Hematopoietic multipotent progenitor cell treated with erythropoietin and hydrocortisone succinate and interleukin-3 and kit ligand, for 17 days (in vitro differentiated cells): ENCODE results near the gene UBE2M.
"Not testable (repeated sequence)": the region's sequence is repeated elsewhere in the genome, so short reads cannot be mapped to it uniquely, and the experiment has no call there.

Experiments
- DNase-seq: peaks from one replicate; pipeline ENCODE4 v3.0.0-alpha.2; 2015; ENCODE audit warnings: low spot score

UBE2M gene

DNA sequence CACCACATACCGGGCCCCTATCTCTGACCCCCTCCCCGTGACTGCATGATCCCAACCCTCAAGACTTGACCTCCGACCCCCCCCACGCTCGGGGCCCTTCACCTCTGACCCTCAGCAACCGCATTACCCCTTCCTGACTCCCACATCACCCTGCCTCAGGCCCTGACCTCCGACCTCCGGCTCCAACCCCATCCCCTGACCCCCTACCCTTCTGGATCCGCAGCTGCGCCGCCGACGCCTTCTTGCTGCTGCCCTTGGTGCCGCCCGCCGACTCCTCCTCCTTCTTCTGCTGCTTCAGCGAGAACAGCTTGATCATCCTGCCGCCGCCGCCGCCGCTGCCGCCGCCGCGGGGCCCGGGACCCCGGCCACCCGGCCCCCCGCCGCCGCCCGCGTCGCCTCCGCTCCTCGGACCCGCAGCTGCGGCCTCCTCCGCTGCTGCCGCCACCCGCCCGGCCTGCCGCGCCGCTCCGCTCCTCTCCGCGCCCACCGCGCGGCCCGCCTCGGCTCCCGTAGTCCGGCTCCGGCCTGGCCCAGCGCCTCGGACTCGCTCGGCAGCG, at the start of gene UBE2M:
TSS of gene UBE2M (minus strand) at position 546 of the 557 bp plus-strand sequence. CDS start at position 316, 230 bp downstream.
- no peak for DNase-seq

DNA sequence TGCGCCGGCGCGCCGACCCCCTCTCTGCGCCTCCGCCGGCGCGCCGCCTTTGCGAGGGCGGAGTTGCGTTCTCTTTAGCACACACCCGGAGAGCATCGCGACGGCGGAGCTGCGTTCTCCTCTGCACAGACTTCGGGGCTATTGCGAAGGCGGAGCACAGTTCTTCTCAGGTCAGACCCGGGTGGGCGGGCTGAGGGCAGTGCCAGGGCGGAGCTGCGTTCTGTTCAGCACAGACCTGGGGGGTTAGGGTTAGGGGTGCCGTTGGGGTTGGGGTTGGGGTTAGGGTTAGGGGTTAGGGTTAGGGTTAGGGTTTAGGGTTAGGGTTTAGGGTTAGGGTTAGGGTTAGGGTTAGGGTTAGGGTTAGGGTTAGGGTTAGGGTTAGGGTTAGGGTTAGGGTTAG, 48.8 kb upstream of the UBE2M start:
- DNase-seq: not testable (repeated sequence)

DNA sequence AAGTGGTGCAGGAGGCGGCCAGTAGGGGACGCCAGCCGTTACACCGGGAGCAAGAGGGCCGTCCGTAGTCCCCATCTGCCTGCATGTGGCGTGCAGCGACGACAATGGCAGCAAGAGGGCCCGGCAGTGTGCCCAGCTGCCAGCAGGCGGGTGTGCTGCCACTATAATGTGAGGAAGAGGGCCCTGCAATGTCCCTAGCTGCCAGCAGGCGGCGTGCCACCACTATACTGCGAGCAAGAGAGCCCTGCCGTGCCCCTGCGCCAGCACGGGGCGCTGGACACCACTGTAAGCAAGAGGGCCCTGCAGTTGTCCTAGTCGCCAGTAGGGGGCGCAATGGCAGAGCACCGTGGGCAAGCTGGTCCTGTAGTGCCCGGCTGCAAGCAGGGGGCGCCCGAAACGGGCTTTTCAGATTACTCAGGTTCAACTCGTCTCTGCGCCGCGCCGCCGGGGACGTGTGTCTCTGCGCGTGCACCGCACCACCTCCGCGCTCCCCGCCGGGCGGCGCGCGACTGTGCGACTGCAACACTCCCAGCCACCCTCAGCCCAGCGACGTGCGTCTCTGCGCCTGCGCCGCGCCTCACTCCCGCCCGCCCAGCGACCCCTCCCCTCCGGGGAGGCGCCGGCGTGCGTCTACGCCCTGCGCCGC, 48.0 kb upstream of the UBE2M start:
- DNase-seq: not testable (repeated sequence)

DNA sequence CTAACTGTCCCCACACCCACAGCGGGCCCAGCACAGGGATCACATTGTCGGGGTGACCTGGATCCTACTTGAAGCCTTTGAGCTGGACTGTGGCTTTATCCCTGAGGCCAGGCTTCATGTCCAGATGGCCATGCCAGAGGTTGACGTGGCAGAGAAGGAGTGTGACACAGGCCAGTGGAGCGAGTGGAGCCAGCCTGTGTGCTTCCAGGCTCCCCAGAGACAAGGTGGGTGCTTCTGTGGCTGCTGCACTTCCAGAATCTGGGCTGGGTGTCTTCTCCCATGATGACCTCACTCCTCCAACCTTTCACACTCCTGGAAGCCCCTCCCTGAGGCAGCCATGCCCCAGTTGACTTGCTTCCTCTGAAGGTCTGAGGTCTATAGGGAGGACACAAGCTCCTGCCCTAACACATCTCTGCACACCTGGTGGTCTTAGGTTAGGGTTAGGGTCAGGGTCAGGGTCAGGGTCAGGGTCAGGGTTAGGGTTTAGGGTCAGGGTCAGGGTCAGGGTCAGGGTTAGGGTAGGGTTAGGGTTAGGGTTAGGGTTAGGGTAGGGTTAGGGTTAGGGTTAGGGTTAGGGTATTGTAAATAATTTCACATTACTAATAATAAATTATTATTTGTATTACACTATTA, 27.8 kb upstream of the UBE2M start:
- DNase-seq: no peak

DNA sequence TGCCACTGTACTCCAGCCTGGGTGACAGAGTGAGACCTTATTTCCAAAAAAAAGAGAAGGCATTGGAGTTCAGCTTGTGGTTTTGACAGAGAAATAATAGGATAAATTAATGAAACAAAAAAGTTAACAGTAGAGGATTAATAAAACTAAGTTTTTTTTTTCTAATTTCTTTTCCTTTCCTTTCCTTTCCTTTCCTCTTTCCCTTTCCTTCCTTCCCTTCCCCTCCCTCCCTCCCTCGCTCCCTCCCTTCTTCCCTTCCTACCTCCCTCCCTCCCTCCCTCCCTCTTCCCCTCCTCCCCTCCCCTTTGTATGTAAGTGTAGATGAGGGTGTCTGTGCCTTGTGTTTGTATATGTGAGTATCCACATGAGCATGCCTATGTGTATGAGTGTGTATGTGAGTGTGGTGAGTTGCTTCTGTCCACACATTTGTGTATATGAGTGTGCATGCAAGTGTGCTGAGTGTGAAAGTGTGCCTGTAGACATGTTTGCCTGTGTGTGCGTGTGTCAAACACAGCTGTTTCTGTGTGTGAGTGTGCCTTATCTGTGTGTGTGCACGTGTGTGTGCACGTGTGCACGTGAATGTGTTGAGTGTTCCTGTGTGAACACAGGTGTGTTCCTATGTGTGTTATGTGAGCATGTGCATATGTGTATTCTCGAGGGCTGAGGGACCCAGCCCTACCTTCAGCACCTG, 27.2 kb upstream of the UBE2M start:
- DNase-seq: no peak

DNA sequence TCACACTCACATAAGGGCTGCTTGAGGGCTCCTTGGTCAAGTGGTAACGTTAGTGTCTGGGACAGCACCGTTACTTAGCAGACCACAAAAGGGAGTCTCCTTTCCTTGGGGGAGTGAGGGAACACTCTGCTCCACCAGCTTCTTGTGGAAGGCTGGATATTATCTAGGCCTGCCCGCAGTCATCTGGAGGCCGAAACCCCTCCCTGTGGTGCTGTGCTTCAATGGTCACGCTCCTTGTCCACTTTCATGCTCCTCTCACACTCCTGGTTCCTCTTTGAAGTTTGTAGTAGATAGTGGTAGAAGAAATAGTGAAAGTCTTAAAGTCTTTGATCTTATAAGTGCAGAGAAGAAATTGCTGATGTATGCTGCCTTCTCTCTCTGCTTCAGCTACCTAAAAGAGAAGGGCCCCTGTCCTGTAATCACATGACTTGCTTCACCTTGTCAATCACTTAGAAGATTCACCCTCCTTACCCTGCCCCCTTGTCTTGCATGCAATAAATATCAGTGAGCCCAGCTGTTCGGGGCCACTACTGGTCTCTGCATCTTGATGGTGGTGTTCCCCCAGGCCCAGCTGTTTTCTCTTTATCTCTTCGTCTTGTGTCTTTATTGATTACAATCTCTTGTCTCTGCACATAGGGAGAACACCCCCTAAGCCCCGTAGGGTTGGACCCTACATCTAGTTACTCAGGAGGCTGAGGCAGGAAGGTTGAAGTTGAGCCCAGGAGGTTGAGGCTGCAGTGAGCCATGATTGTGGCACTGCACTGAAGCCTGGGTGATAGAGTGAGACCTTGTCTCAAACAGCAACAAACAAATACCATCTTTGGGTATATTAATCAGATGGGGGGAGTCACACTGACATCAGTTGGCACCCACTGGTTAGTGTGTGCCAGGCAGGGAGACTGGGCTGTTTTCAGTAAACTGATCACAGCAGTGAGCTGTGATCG, 26.4 kb upstream of the UBE2M start:
- DNase-seq: no peak

DNA sequence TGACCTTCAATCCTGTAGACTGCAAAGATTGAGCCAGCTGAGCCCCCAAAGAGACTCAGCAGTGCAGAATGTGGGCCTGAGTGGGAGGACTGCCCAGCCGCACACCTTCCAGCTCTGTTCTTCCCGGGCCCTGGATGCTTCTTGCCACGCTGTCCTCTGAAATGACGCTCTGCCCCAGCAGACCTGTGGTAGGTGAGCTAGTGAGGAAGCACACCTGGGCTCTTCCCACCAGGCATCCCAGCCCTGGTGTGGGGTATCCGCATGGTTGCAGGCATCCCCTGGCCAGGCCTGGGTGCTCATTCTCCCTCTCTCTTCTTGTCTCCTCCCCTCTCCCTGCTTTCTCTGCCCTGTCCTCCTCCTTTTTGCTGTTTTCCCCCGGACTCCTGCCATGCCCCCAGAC, 24.6 kb upstream of the UBE2M start:
- DNase-seq: no peak

DNA sequence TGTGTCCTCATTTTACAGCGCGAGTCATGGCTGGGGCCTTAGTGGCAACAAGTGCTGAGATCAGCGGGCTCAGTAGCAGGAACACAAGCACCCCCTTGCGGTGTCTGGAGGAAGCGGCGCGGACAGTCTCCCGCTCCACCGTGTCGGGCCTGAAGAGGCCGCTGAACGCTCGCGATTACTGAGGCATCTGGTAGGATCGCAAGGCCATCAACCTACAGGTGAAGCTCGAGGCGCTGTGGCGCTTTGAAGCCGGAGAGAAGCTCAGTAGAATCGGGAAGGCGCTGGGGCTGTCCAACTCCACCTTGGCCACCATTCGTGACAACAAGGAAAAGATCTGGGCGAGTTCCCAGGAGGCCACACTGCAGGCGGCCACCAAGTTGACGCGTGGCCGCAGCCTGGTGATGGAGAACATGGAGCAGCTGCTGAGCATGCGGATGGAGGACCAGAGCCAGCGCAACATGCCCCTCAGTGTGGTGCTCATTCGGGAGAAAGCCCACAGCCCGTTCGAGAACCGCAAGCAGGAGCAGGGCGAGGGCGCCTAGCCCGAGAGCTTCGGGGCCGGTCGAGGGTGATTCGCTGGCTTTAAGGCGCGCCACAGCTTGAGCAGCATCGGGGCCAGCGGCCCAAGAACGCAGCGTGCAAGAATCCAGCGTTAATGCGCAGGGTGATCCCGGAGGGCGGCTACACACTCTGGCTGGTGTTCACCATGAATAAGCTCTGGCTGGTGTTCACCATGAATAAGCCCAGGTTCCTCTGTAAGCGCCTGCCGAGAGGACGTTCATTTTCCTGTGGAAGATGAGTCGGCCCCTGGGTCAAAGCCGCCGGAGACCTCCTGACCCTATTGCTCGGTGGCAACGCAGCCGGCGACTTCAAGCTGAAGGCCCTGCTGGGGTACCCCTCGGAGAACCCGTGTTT, 23.1 kb upstream of the UBE2M start:
- peak; percentile 90 for DNase-seq

DNA sequence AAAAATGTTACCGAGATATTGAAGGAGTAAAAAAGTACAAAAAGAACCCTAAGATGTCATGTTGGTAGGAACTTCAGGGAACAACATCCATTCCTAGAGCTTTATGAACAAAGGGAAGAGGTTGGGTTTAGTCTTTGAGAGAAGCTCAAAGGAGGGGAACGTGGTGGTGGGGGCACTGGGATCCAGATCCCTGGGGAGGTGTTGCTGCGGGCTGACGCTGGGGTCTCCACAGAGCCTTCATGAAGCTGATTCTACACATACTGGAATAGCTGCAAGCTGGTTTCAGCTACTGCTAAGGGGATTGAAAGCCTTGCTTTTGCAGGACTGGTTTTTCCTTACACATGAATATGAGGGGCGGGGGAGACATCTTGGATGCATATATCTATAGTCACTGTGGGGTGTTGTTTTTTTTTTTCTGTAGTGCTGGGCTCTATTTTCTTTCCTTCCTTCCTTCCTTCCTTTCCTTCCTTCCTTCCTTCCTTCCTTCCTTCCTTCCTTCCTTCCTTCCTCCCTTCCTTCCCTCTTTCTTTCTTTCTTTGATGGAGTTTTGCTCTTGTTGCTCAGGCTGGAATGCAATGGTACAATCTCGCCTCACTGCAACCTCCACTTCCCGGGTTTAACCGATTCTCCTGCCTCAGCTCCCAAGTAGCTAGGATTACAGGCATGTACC, 21.2 kb upstream of the UBE2M start:
- no peak for DNase-seq

DNA sequence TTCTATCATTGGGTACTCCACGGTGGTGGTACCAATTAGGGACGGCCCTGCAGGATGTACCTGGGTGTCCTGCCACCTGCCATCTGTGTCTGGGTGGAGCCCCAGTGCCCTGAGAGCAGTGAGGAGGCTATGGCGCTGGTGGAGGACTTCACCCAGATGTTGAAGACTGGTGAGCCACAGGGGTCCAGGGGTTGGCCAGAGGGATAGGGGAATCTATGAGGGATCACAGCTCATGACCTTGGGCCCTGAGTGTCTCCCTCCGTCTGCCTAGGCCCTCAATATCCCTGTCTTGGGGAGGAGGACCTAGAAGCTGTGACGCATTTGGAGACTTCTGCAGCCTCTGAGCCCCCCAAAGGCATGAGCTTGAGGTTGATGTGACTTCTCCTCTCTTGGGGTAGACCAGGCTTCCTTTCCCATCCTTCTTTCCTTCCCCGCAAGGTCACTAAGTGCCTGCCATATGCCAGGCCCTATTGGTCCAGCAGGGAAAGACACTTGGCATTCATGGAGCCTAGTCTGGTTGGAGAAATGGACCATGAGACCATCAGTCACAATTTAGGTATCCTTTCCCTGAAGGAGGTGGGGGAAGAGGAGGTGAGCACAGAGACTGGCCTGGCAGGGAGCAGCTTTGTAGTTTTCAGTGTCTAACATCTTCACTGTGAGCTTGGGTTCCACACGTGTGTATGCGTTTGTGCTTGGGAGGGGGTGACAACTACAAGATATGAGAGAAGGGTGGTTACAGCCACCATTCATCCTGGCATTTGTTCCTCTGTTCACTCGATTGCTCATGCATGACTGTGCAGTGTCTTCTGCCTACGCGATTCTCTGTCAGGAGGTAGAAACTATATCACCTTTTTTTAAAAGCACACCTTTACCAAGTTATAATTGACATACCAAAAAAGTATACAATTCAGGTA, 19.9 kb upstream of the UBE2M start:
- DNase-seq: no peak

DNA sequence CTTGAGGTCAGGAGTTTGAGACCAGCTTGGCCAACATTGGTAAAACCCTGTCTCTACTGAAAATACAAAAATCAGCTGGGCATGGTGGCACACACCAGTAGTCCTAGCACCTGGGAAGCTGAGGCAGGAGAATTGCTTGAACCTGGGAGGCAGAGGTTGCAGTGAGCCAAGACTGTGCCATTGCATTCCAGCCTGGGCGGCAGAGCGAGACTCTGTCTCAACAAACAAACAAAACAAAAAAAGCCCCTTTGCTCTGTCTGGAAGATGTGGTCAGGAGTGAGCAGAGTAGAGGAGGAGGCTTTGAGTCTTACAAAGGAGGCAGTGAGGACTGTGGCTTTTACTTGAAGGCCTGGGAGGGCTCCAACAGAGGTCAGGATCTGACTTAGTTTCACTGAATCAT, 19.2 kb upstream of the UBE2M start:
- not testable (repeated sequence) for DNase-seq

DNA sequence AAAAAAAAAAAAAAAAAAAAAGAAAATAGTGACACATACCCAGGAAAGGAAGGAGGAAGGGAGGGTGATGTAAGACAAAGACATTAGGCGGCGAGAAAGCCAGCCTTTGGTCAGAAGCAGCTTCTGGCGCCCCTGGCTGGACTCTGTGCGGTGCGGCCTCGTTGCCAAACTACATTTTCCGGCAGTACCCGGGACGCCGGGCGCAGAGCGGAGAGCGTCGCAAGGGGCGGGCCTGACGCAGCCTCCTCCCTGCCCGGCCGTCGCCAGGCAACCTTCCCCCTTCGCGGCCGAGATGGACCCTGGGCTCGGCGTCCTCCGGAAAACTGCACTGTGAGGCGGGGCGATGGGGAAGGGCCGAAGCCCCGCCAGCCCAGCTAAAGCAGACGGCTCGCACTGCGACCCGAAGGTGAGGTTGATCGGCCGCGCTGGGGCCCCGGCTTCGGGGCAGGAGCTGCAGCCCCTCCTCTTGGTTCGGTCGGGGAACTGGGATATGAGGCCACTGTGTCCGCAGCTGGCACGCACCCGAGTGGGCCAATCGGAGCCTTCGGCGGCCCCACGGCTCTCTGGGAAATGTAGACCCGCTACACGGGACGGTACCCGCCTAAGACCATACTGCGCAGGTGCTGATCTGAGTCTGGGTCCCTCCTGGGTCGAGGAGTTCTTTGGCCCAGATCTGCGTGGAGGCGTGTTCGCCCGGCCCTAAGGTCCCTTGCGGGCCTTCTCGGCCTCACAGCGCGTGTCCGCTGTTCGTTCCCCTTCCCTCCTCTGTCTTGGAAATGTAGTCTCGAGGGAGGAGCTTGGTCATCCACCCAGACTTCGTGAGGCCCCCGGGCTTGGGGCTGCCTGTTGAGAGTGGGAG, 17.0 kb upstream of the UBE2M start:
- peak; percentile 88 for DNase-seq

DNA sequence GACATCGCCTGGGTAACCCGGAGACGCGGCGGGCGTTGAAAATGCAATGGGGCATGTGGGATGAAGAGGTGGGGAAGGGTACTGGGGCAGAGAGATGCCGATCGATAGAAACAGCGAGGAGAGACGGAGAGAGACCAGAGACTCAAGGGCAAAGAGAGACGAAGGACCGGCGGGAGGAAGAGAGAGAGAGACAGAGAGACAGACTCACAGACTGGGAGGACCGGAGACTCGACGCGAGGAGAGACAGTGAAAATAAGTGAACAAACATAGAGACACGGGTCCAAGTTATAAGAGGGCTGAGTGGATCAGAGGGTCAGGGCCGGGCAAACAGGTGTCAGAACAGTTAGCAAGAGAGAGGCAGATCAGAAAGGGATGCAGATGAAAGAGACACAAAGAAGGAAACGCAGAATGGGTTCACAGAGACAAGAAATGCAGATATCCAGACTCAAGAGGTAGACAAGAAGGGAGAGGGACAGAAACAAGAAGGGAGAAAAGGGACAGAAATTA, 15.3 kb upstream of the UBE2M start:
- DNase-seq: no peak

DNA sequence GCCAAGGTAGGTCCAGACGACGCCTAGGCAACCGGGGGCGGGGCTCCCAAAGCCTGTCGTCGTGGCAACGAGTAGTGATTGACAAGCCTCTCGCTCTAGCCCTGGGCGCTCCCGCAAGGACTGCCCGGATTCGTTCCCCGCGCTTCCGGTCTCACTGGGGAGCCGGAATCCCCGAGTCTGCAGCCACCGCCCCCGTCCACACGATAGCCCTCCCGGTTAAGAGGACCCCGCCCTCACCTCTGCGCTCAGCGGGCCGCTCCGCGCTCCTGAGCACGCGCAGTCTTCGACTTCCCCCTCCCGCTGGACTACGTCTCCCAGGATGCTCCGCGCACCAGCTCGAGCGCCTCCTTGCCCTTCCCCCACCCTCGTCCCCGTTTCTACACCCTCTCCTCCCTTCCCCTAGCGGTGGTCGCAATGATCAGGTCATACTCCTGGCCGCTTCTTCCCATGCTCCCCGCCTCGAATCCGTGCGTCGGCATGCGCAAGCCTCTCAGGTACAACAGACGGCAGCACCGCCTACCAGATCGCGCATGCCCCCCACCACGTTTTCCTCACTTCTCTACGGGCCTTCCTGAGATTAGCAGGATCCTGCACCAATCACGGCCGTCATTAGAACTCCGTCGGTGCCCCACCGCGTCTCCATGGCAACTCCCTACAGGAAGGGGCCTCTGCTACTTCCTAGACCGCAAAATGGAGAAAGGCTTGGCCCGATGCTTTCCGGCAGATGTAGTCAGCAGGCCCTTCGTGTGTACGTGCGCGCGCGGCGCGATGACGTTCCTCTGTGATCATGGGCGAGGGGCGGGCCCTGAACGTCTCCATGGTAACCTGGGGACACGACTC, 14.6 kb upstream of the UBE2M start, which contains the start of gene MZF1:
TSS of gene MZF1 (minus strand) at position 518 of the 840 bp plus-strand sequence. CDS start 1,946 bp downstream, outside the sequence.
- DNase-seq: peak; percentile 99

DNA sequence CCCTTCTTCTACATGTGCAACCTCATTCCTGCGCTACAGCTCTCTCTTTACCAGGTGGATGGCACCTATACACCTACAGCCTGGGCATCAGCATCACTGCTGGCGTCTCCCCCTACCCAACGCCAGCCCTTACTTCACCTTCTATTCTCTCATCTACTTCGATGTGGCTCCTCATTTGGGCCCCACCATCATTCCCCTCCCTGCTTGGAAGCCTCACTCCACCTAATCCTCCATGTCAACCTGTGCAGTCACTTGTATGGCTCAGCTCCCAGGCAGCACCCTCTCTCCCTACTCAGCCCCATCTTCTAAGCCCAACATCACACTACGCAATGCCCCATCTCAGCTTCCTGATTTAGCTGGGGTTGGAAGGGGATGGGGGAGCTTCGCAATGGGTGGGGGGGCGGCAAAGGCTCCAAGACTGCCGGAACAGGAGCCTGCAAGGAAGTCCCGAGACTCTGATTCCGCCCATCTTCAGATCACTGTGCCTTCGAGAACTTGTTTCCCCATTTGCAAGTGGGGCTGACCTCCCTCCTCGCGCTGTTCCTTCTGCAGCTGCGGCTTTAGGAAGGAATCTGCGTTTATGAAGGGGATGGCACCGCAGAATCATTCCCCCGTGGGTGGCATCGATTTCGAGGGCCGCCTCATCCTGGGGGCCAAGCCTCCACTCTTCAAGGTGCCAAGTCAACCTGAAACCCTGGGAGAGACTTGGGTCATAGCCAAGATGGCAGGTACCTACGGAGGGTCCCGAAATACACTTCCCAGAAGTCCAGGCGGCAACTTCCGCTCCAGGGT, 13.8 kb upstream of the UBE2M start:
- no peak for DNase-seq

DNA sequence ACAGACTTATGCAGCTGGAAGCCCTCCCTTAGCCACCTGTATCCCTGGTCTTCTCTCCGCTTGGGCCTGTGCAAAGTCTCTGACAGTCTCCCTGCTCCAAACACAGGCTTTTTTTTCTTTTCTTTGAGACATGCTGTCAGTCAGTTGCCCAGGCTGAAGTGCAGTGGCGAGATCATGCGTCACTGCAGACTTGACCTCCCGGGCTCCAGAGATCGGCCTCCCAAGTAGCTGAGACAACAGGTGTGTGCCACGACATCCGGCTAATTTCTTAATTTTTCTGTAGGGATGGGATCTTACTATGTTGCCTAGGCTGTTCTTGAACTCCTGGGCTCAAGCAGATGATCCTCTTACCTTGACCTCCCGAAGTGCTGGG, 13.2 kb upstream of the UBE2M start:
- no peak for DNase-seq
